ENCODE results near the gene PSME2. TPM values are rescaled to one million over a fixed set of nuclear protein-coding genes. Genes with fewer than 3 reads are reported as not detected.

The PSME2 gene
- total RNA-seq, 1 donor from 2014 or later = 173 TPM

DNA sequence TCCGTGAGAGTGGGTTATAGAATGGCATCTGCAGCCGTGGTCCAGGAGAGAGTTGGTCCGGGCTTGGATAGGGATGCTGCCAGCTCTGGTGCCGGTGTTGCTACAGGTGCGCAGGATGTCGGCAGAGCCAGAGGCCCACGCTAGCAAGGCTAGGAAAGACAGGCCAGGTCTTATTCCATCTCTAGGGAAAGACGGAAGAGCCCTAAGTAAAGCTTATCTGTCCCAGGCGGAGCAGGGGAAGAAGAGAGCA is 10.9 kb downstream of the PSME2 start:
- TF ChIP-seq, protein P1, sequence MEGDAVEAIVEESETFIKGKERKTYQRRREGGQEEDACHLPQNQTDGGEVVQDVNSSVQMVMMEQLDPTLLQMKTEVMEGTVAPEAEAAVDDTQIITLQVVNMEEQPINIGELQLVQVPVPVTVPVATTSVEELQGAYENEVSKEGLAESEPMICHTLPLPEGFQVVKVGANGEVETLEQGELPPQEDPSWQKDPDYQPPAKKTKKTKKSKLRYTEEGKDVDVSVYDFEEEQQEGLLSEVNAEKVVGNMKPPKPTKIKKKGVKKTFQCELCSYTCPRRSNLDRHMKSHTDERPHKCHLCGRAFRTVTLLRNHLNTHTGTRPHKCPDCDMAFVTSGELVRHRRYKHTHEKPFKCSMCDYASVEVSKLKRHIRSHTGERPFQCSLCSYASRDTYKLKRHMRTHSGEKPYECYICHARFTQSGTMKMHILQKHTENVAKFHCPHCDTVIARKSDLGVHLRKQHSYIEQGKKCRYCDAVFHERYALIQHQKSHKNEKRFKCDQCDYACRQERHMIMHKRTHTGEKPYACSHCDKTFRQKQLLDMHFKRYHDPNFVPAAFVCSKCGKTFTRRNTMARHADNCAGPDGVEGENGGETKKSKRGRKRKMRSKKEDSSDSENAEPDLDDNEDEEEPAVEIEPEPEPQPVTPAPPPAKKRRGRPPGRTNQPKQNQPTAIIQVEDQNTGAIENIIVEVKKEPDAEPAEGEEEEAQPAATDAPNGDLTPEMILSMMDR (IDR thresholded peaks at IDR 0.05; ENCODE audit: insufficient read depth, low read depth, low read length) = no peak
- no peak for TF ChIP-seq EZH2 (IDR thresholded peaks at IDR 0.05; ENCODE audit: insufficient read depth, low read length)
- H3K27me3 ChIP-seq (ENCODE audit: insufficient read depth, low read length) = no peaks in the 10 kb centered on the region
- H4K20me1 ChIP-seq (ENCODE audit: insufficient read depth, low read length) = peaks cover 16% of the 10 kb centered on the region
- no peaks in the 10 kb centered on the region for H3K9me3 ChIP-seq (ENCODE audit: insufficient read depth, low read depth, low read length)
- H3K4me3 ChIP-seq (ENCODE audit: insufficient read depth, low read depth, low read length) = peak overlapping the region; percentile 74
- H3K9me3 Mint-ChIP-seq (ENCODE audit: unreplicated experiment) = no peaks in the 10 kb centered on the region
- no peak for DNase-seq (ENCODE audit: low read depth)
- H3K36me3 Mint-ChIP-seq (ENCODE audit: low read depth, unreplicated experiment) = peaks cover 21% of the 10 kb centered on the region
- H3K36me3 ChIP-seq (ENCODE audit: insufficient read depth, low read length) = peaks cover 8% of the 10 kb centered on the region
- no peak overlapping the region for H3K27ac ChIP-seq (ENCODE audit: low read depth, low read length)
- no peak for FAIRE-seq
- H3K4me3 Mint-ChIP-seq (ENCODE audit: unreplicated experiment) = peak overlapping the region; percentile 83
- H3K4me1 ChIP-seq (ENCODE audit: insufficient read depth, low read length) = peaks cover 9% of the 10 kb centered on the region
- H3K79me2 ChIP-seq (ENCODE audit: insufficient read depth, low read length) = peaks cover 28% of the 10 kb centered on the region
- H3K27ac Mint-ChIP-seq (ENCODE audit: unreplicated experiment) = no peak overlapping the region
- H3K4me1 Mint-ChIP-seq (ENCODE audit: low read depth, unreplicated experiment) = peaks cover 19% of the 10 kb centered on the region
- H3K9ac ChIP-seq (ENCODE audit: low read length) = peak overlapping the region; percentile 62
- peak overlapping the region; percentile 91 for H2AFZ ChIP-seq (ENCODE audit: low read depth, low read length)
- peaks cover 7% of the 10 kb centered on the region for H3K27me3 Mint-ChIP-seq (ENCODE audit: low read depth, unreplicated experiment)
- H3K4me2 ChIP-seq (ENCODE audit: low read length) = peak overlapping the region; percentile 89

DNA sequence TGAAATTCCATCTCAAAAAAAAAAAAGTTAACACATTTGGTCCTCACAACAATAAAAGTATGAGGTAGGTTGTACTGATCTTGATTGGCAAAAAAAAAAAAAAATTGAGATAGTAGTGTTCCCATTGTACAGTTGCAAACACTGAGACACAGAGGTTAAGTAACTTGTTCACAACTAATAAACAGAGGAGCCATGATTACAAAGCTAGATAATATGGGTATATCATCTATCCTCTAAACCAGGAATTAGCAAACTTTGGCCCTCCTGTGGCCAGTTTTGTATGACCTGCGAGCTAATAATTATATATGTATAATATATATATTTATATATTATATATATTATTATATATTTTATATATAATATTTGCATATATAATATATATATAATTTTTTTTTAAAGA is 12.7 kb downstream of the PSME2 start:
- Mint-ChIP-seq H3K4me1 (ENCODE audit: low read depth, unreplicated experiment) (peaks cover 10% of the 10 kb centered on the region), H3K27ac (ENCODE audit: unreplicated experiment) (no peak overlapping the region), H3K4me3 (ENCODE audit: unreplicated experiment) (no peak overlapping the region), H3K9me3 (ENCODE audit: unreplicated experiment) (no peaks in the 10 kb centered on the region), H3K36me3 (ENCODE audit: low read depth, unreplicated experiment) (peaks cover 16% of the 10 kb centered on the region), H3K27me3 (ENCODE audit: low read depth, unreplicated experiment) (peaks cover 8% of the 10 kb centered on the region)
- FAIRE-seq = no peak
- no peak for DNase-seq (ENCODE audit: low read depth)
- Histone ChIP-seq H2AFZ (ENCODE audit: low read depth, low read length) (no peak overlapping the region), H3K36me3 (ENCODE audit: insufficient read depth, low read length) (peaks cover 7% of the 10 kb centered on the region), H3K27me3 (ENCODE audit: insufficient read depth, low read length) (no peaks in the 10 kb centered on the region), H3K9me3 (ENCODE audit: insufficient read depth, low read depth, low read length) (no peaks in the 10 kb centered on the region), H3K27ac (ENCODE audit: low read depth, low read length) (no peak overlapping the region), H3K4me1 (ENCODE audit: insufficient read depth, low read length) (peaks cover 9% of the 10 kb centered on the region), H4K20me1 (ENCODE audit: insufficient read depth, low read length) (peaks cover 6% of the 10 kb centered on the region), H3K4me3 (ENCODE audit: insufficient read depth, low read depth, low read length) (no peak overlapping the region), H3K9ac (ENCODE audit: low read length) (no peak overlapping the region), H3K4me2 (ENCODE audit: low read length) (no peak overlapping the region), H3K79me2 (ENCODE audit: insufficient read depth, low read length) (peaks cover 13% of the 10 kb centered on the region)
- TF ChIP-seq, protein P1 (IDR thresholded peaks at IDR 0.05; ENCODE audit: insufficient read depth, low read depth, low read length) = no peak
- TF ChIP-seq EZH2 (IDR thresholded peaks at IDR 0.05; ENCODE audit: insufficient read depth, low read length) = no peak

GRCh38 chr14:24132976-24133375 is 13.4 kb downstream of the PSME2 start:
- H3K27me3 Mint-ChIP-seq (ENCODE audit: low read depth, unreplicated experiment) = peaks cover 8% of the 10 kb centered on the region
- Histone ChIP-seq H3K27ac (ENCODE audit: low read depth, low read length) (no peak overlapping the region), H3K79me2 (ENCODE audit: insufficient read depth, low read length) (peaks cover 7% of the 10 kb centered on the region), H3K36me3 (ENCODE audit: insufficient read depth, low read length) (no peaks in the 10 kb centered on the region), H2AFZ (ENCODE audit: low read depth, low read length) (no peak overlapping the region), H3K27me3 (ENCODE audit: insufficient read depth, low read length) (no peaks in the 10 kb centered on the region), H3K9ac (ENCODE audit: low read length) (no peak overlapping the region), H4K20me1 (ENCODE audit: insufficient read depth, low read length) (no peaks in the 10 kb centered on the region), H3K4me3 (ENCODE audit: insufficient read depth, low read depth, low read length) (no peak overlapping the region), H3K4me2 (ENCODE audit: low read length) (no peak overlapping the region), H3K4me1 (ENCODE audit: insufficient read depth, low read length) (peaks cover 9% of the 10 kb centered on the region), H3K9me3 (ENCODE audit: insufficient read depth, low read depth, low read length) (no peaks in the 10 kb centered on the region)
- H3K9me3 Mint-ChIP-seq (ENCODE audit: unreplicated experiment) = no peaks in the 10 kb centered on the region
- no peak for DNase-seq (ENCODE audit: low read depth)
- TF ChIP-seq, protein P1 (IDR thresholded peaks at IDR 0.05; ENCODE audit: insufficient read depth, low read depth, low read length) = no peak
- TF ChIP-seq EZH2 (IDR thresholded peaks at IDR 0.05; ENCODE audit: insufficient read depth, low read length) = no peak
- FAIRE-seq = no peak
- H3K4me3 Mint-ChIP-seq (ENCODE audit: unreplicated experiment) = no peak overlapping the region
- no peak overlapping the region for H3K27ac Mint-ChIP-seq (ENCODE audit: unreplicated experiment)
- peaks cover 6% of the 10 kb centered on the region for H3K4me1 Mint-ChIP-seq (ENCODE audit: low read depth, unreplicated experiment)
- H3K36me3 Mint-ChIP-seq (ENCODE audit: low read depth, unreplicated experiment) = peaks cover 8% of the 10 kb centered on the region

All from astrocyte (in vitro differentiated cells and primary cell).